Caco-2 (cell line): Measurements from ENCODE around the gene TMEM117. TPM values are rescaled to one million over a fixed set of nuclear protein-coding genes. Genes with fewer than 3 reads are reported as not detected.

Source experiments
- BruUV-seq: library from RNA; stranded (reverse); fragments of 400-500 nt; replicated peaks from 2 replicates; lab custom pipeline; 2021; lab: Mats Ljungman, UMichigan
- CTCF ChIA-PET: fragments of 300-600 bp; sonication (Branson Sonifier 250); formaldehyde crosslinking; loops from one replicate; lab custom pipeline; 2022; ENCODE audit warnings: antibody characterized with exemption; lab: Charles Lee
- POLR2A ChIA-PET: fragments of 300-600 bp; sonication (Branson Sonifier 250); formaldehyde crosslinking; loops from one replicate; lab custom pipeline; 2022; ENCODE audit warnings: antibody characterized with exemption; lab: Charles Lee
- DNase-seq, 2 experiments: peaks; one replicate each; pipeline versions ENCODE4 v3.0.0 to v3.0.0-alpha.2; 2020 to 2022
- H3K27me3 ChIP-seq: replicated peaks from 2 replicates; pipeline ENCODE4 v1.6.0; 2011; ENCODE audit warnings: low read length; ENCODE audit not compliant: control insufficient read depth, insufficient read depth
- H3K36me3 ChIP-seq: 2 replicates; pipeline ENCODE4 v1.5.1; 2011; ENCODE audit warnings: low read length; ENCODE audit not compliant: control insufficient read depth, insufficient read depth
- H3K4me1 ChIP-seq: fragments of 250-450 bp; sonication (Bioruptor Pico); 2 replicates; pipeline ENCODE4 v1.5.1; 2020; ENCODE audit warnings: mild to moderate bottlenecking
- H3K4me3 ChIP-seq: 2 replicates; pipeline ENCODE4 v1.5.1; 2011; ENCODE audit warnings: low read depth, mild to moderate bottlenecking, control low read depth, low read length
- H3K9me3 ChIP-seq: fragments of 250-450 bp; sonication (Bioruptor Pico); 2 replicates; pipeline ENCODE4 v1.5.1; 2020; ENCODE audit warnings: mild to moderate bottlenecking, moderate library complexity
- H3K27ac Mint-ChIP-seq: one replicate; pipeline ENCODE4 v1.8.0; 2022; ENCODE audit warnings: mixed read lengths; ENCODE audit not compliant: unreplicated experiment
- H3K27me3 Mint-ChIP-seq: one replicate; pipeline ENCODE4 v1.8.0; 2022; ENCODE audit warnings: mixed read lengths; ENCODE audit not compliant: insufficient read depth, unreplicated experiment
- H3K36me3 Mint-ChIP-seq: one replicate; pipeline ENCODE4 v1.8.0; 2022; ENCODE audit warnings: mild to moderate bottlenecking, mixed read lengths; ENCODE audit not compliant: insufficient read depth, unreplicated experiment
- H3K4me1 Mint-ChIP-seq: one replicate; pipeline ENCODE4 v1.8.0; 2022; ENCODE audit warnings: low read depth, mixed read lengths; ENCODE audit not compliant: unreplicated experiment
- H3K4me3 Mint-ChIP-seq: one replicate; pipeline ENCODE4 v1.8.0; 2022; ENCODE audit warnings: mild to moderate bottlenecking, moderate library complexity, mixed read lengths; ENCODE audit not compliant: unreplicated experiment
- H3K9me3 Mint-ChIP-seq: one replicate; pipeline ENCODE4 v1.8.0; 2022; ENCODE audit warnings: mixed read lengths; ENCODE audit not compliant: unreplicated experiment
- CTCF ChIP-seq, 2 experiments: fragments of 200-600 bp in 1 of 2; IDR thresholded peaks; 1 replicate in 1 of 2; 2 replicates in 1 of 2; pipeline versions ENCODE4 v1.5.1 to v1.8.0; 2011 to 2022; ENCODE audit warnings: antibody characterized with exemption in 1 of 2, control low read depth in 1 of 2, inconsistent platforms in 1 of 2, low read depth in 1 of 2, low read length in 1 of 2, mild to moderate bottlenecking in 1 of 2, moderate library complexity in 1 of 2; ENCODE audit not compliant: insufficient read depth in 1 of 2, severe bottlenecking in 1 of 2, unreplicated experiment in 1 of 2
- intact Hi-C: fragments of 100-400 bp; cut with micrococcal nuclease; formaldehyde crosslinking; loops from one replicate; pipeline ENCODE4 v1.10.0; 2022; ENCODE audit not compliant: unreplicated experiment
- total RNA-seq: library from RNA; stranded (reverse); gene quantifications from 2 replicates; pipeline ENCODE4 v1.2.3, GENCODE V29; 2022

TMEM117 gene
- total RNA-seq, 1 experiment from 2014 or later = 34.1 TPM

- no peaks in the 10 kb centered on the region for H3K4me1 Mint-ChIP-seq
- BruUV-seq = no TSS peak
- Histone ChIP-seq H3K36me3 (no peaks in the 10 kb centered on the region), H3K27me3 (no peaks in the 10 kb centered on the region), H3K9me3 (no peaks in the 10 kb centered on the region), H3K4me1 (no peaks in the 10 kb centered on the region), H3K4me3 (no peak overlapping the region)
- TF ChIP-seq CTCF (IDR thresholded peaks at IDR 0.05; ENCODE audit: insufficient read depth in 1 of 2, low read depth in 1 of 2, low read length in 1 of 2, severe bottlenecking in 1 of 2, unreplicated experiment in 1 of 2) = no peak
- intact Hi-C loops = no loop called here
- no peak overlapping the region for H3K4me3 Mint-ChIP-seq
- no peaks in the 10 kb centered on the region for H3K27me3 Mint-ChIP-seq
- no peak for DNase-seq
- ChIA-PET CTCF (no interaction called here), POLR2A (no interaction called here)
- H3K9me3 Mint-ChIP-seq = no peaks in the 10 kb centered on the region
- H3K36me3 Mint-ChIP-seq = no peaks in the 10 kb centered on the region
- no peak overlapping the region for H3K27ac Mint-ChIP-seq
Measured at GRCh38 chr12:44088647-44089046, 252.8 kb downstream of the TMEM117 start.

GRCh38 chr12:44091948-44092606 lies 256.2 kb downstream of the TMEM117 start:
- Mint-ChIP-seq H3K4me3 (no peak overlapping the region), H3K27ac (no peak overlapping the region), H3K4me1 (no peaks in the 10 kb centered on the region), H3K9me3 (peaks cover 10% of the 10 kb centered on the region), H3K27me3 (no peaks in the 10 kb centered on the region), H3K36me3 (no peaks in the 10 kb centered on the region)
- Histone ChIP-seq H3K4me1 (no peaks in the 10 kb centered on the region), H3K36me3 (no peaks in the 10 kb centered on the region), H3K9me3 (no peaks in the 10 kb centered on the region), H3K27me3 (no peaks in the 10 kb centered on the region), H3K4me3 (no peak overlapping the region)
- CTCF ChIA-PET = no interaction called here
- intact Hi-C loops = no loop called here
- POLR2A ChIA-PET = no interaction called here
- TF ChIP-seq CTCF (IDR thresholded peaks at IDR 0.05; ENCODE audit: insufficient read depth in 1 of 2, low read depth in 1 of 2, low read length in 1 of 2, severe bottlenecking in 1 of 2, unreplicated experiment in 1 of 2) = no peak
- no peak for DNase-seq
- BruUV-seq = no TSS peak

- no TSS peak for BruUV-seq
- no peaks in the 10 kb centered on the region for H3K36me3 ChIP-seq
- no peak overlapping the region for H3K4me3 Mint-ChIP-seq
- no peaks in the 10 kb centered on the region for H3K27me3 Mint-ChIP-seq
- no peaks in the 10 kb centered on the region for H3K27me3 ChIP-seq
- H3K4me1 ChIP-seq = no peaks in the 10 kb centered on the region
- CTCF ChIA-PET = no interaction called here
- no peak for TF ChIP-seq CTCF (IDR thresholded peaks at IDR 0.05; ENCODE audit: insufficient read depth in 1 of 2, low read depth in 1 of 2, low read length in 1 of 2, severe bottlenecking in 1 of 2, unreplicated experiment in 1 of 2)
- no peak for DNase-seq
- no peaks in the 10 kb centered on the region for H3K9me3 ChIP-seq
- no peak overlapping the region for H3K4me3 ChIP-seq
- intact Hi-C loops = no loop called here
- H3K36me3 Mint-ChIP-seq = no peaks in the 10 kb centered on the region
- H3K9me3 Mint-ChIP-seq = peaks cover 10% of the 10 kb centered on the region
- H3K27ac Mint-ChIP-seq = no peak overlapping the region
- H3K4me1 Mint-ChIP-seq = no peaks in the 10 kb centered on the region
- POLR2A ChIA-PET = no interaction called here
Measured at GRCh38 chr12:44098786-44099185, 262.9 kb downstream of the TMEM117 start.
